Astrocyte (in vitro differentiated cells and primary cell): ENCODE results near the gene ZMYND8.

Source experiments
- EZH2 ChIP-seq: IDR thresholded peaks from 2 replicates; pipeline ENCODE4 v1.6.1; 2012; ENCODE audit warnings: mild to moderate bottlenecking, low read length, inconsistent platforms; ENCODE audit not compliant: insufficient read depth
- TF ChIP-seq, protein P1 (sequence below): IDR thresholded peaks from 2 replicates; pipeline ENCODE4 v1.5.1; 2011; ENCODE audit warnings: low read depth, mild to moderate bottlenecking, inconsistent platforms, low read length, moderate library complexity; ENCODE audit not compliant: insufficient read depth

GRCh38 chr20:47201074-47201730, 155.3 kb downstream of the ZMYND8 start:
- TF ChIP-seq, protein P1, sequence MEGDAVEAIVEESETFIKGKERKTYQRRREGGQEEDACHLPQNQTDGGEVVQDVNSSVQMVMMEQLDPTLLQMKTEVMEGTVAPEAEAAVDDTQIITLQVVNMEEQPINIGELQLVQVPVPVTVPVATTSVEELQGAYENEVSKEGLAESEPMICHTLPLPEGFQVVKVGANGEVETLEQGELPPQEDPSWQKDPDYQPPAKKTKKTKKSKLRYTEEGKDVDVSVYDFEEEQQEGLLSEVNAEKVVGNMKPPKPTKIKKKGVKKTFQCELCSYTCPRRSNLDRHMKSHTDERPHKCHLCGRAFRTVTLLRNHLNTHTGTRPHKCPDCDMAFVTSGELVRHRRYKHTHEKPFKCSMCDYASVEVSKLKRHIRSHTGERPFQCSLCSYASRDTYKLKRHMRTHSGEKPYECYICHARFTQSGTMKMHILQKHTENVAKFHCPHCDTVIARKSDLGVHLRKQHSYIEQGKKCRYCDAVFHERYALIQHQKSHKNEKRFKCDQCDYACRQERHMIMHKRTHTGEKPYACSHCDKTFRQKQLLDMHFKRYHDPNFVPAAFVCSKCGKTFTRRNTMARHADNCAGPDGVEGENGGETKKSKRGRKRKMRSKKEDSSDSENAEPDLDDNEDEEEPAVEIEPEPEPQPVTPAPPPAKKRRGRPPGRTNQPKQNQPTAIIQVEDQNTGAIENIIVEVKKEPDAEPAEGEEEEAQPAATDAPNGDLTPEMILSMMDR: no peak
- TF ChIP-seq EZH2: no peak
